ENCODE measurements around the gene NR5A1.

DNA sequence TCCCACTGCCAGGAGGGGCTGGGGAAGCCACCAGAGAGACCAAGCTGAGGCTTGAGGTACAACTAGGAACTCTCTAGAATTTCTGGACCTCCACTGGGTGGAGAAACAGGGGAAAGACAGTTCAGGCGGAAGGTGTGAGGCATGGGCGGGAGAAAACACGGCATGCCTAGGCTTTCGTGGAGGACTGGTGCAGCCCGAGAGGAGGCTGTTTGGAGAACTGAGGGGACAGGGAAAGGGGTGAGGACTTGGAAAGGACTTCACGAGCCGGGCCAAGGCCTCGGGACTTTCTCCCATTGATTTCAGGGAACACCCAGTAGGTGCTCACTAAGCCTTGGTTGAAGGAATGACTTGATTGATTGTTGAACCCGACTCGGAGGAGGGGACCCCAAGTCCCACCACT lies 66.4 kb downstream of the NR5A1 start:
- TF ChIP-seq GATA2 (IDR thresholded peaks at IDR 0.05; ENCODE audit: low read depth, low read length): no peak
- TF ChIP-seq GATA3 (IDR thresholded peaks at IDR 0.05; ENCODE audit: low read depth, low read length): no peak

All from SH-SY5Y (cell line).